H1 (cell line): Measurements from ENCODE around the gene RERG. TPM values are rescaled to one million over a fixed set of nuclear protein-coding genes. Genes with fewer than 3 reads are reported as not detected.

Experiments
- CTCF ChIA-PET: fragments of 300-600 bp; sonication (Branson Sonifier 250); formaldehyde crosslinking; loops from one replicate; lab custom pipeline; 2021; ENCODE audit not compliant: partially characterized antibody; lab: Charles Lee
- POLR2A ChIA-PET: fragments of 300-600 bp; sonication (Branson Sonifier 250); formaldehyde crosslinking; loops from one replicate; lab custom pipeline; 2021; ENCODE audit warnings: inconsistent platforms; ENCODE audit not compliant: partially characterized antibody; lab: Charles Lee
- DNase-seq, 2 experiments: peaks; one replicate each; pipeline versions ENCODE4 v3.0.0 to v3.0.0-alpha.2; 2010 to 2022; ENCODE audit warnings: low spot score in 2 of 2, low read depth in 1 of 2, mixed read lengths in 1 of 2
- FAIRE-seq: peaks from 2 replicates; lab custom pipeline; 2011; peaks lifted over from hg19 to GRCh38; lab: Jason Lieb, UNC
- H2AFZ ChIP-seq: 2 replicates; pipeline ENCODE4 v1.8.1; 2012; ENCODE audit warnings: low read length, inconsistent platforms
- H2AK5ac ChIP-seq: 2 replicates; pipeline ENCODE4 v1.6.1; 2013; ENCODE audit warnings: low read depth, low read length
- H2BK120ac ChIP-seq: replicated peaks from 2 replicates; pipeline ENCODE3; 2013; ENCODE audit warnings: low read depth, low read length, inconsistent platforms
- H2BK12ac ChIP-seq: 2 replicates; pipeline ENCODE4 v1.6.1; 2013; ENCODE audit warnings: low read depth, low read length
- H2BK15ac ChIP-seq: 2 replicates; pipeline ENCODE4 v1.6.1; 2013; ENCODE audit warnings: low read length
- H2BK20ac ChIP-seq: 2 replicates; pipeline ENCODE4 v1.6.1; 2013; ENCODE audit warnings: low read length
- H2BK5ac ChIP-seq: 2 replicates; pipeline ENCODE4 v1.6.1; 2013; ENCODE audit warnings: low read depth, low read length
- H3K14ac ChIP-seq: 2 replicates; pipeline ENCODE4 v1.6.1; 2013; ENCODE audit warnings: inconsistent platforms; ENCODE audit not compliant: insufficient read length
- H3K18ac ChIP-seq: 2 replicates; pipeline ENCODE4 v1.6.1; 2013; ENCODE audit warnings: low read length; ENCODE audit errors: extremely low read depth
- H3K23ac ChIP-seq: 2 replicates; pipeline ENCODE4 v1.6.1; 2013; ENCODE audit warnings: inconsistent platforms; ENCODE audit not compliant: insufficient read length
- H3K23me2 ChIP-seq: 2 replicates; pipeline ENCODE4 v1.6.1; 2013; ENCODE audit warnings: low read depth, low read length
- H3K27ac ChIP-seq: 2 replicates; pipeline ENCODE4 v1.6.1; 2011; ENCODE audit warnings: low read depth, low read length, inconsistent platforms
- H3K27me3 ChIP-seq, 4 experiments: replicated peaks in 1 of 4; 1 replicate in 1 of 4; 2 replicates in 3 of 4; pipeline versions ENCODE4 v1.6.1 to v1.8.1; 2011 to 2013; ENCODE audit warnings: low read length in 3 of 4, mild to moderate bottlenecking in 3 of 4, inconsistent platforms in 2 of 4, mixed read lengths in 2 of 4, moderate library complexity in 1 of 4; ENCODE audit not compliant: control insufficient read depth in 3 of 4, insufficient read depth in 3 of 4; ENCODE audit errors: extremely low read depth in 1 of 4
- H3K36me3 ChIP-seq, 4 experiments: 2 replicates each; pipeline versions ENCODE4 v1.6.1 to v1.8.1; 2011 to 2013; ENCODE audit warnings: mild to moderate bottlenecking in 4 of 4, low read length in 3 of 4, moderate library complexity in 2 of 4, control low read depth in 1 of 4, inconsistent platforms in 1 of 4; ENCODE audit not compliant: insufficient read depth in 4 of 4, control insufficient read depth in 2 of 4
- H3K4ac ChIP-seq: replicated peaks from 2 replicates; pipeline ENCODE3; 2013; ENCODE audit warnings: low read length, low read depth, mixed read lengths, inconsistent platforms; ENCODE audit not compliant: insufficient read length
- H3K4me1 ChIP-seq, 4 experiments: replicated peaks in 1 of 4; 1 replicate in 1 of 4; 2 replicates in 3 of 4; pipeline versions ENCODE4 v1.6.1 to v1.8.1; 2011 to 2013; ENCODE audit warnings: low read length in 3 of 4, inconsistent platforms in 2 of 4, mixed read lengths in 1 of 4; ENCODE audit not compliant: insufficient read depth in 4 of 4, control insufficient read depth in 3 of 4
- H3K4me2 ChIP-seq, 2 experiments: 2 replicates each; pipeline versions ENCODE4 v1.6.1 to v1.8.1; 2011 to 2013; ENCODE audit warnings: low read depth in 2 of 2, low read length in 2 of 2, control low read depth in 1 of 2, inconsistent platforms in 1 of 2, mild to moderate bottlenecking in 1 of 2; ENCODE audit not compliant: insufficient read depth in 1 of 2
- H3K4me3 ChIP-seq, 4 experiments: fragments of 200-600, 300-600 bp in 1 of 4; sonication (generic), shearing (Covaris generic), sonication (Bioruptor Twin) in 1 of 4; 2 replicates each; pipeline versions ENCODE4 v1.5.1 to v1.8.1; 2011 to 2016; ENCODE audit warnings: low read length in 4 of 4, low read depth in 3 of 4, control low read depth in 2 of 4, inconsistent platforms in 2 of 4, mild to moderate bottlenecking in 2 of 4, mixed read lengths in 1 of 4, moderate library complexity in 1 of 4; ENCODE audit not compliant: insufficient read depth in 2 of 4; ENCODE audit errors: extremely low read depth in 1 of 4
- H3K56ac ChIP-seq: replicated peaks from 2 replicates; pipeline ENCODE3; 2013; ENCODE audit warnings: low read depth, mild to moderate bottlenecking, mixed read lengths, low read length, inconsistent platforms; ENCODE audit not compliant: insufficient read length
- H3K79me1 ChIP-seq: 2 replicates; pipeline ENCODE4 v1.6.1; 2013; ENCODE audit warnings: low read depth, low read length, control low read depth
- H3K79me2 ChIP-seq, 2 experiments: 2 replicates each; pipeline versions ENCODE4 v1.6.1 to v1.8.1; 2012 to 2013; ENCODE audit warnings: low read length in 2 of 2, mild to moderate bottlenecking in 2 of 2, inconsistent platforms in 1 of 2; ENCODE audit not compliant: insufficient read depth in 2 of 2, control insufficient read depth in 1 of 2
- H3K9ac ChIP-seq, 4 experiments: replicated peaks in 1 of 4; 1 replicate in 1 of 4; 2 replicates in 3 of 4; pipeline versions ENCODE4 v1.6.1 to v1.8.1; 2011 to 2013; ENCODE audit warnings: low read depth in 3 of 4, low read length in 3 of 4, control low read depth in 2 of 4, mild to moderate bottlenecking in 2 of 4, moderate library complexity in 2 of 4, inconsistent platforms in 1 of 4; ENCODE audit errors: extremely low read depth in 1 of 4
- H3K9me3 ChIP-seq, 2 experiments: 2 replicates each; pipeline versions ENCODE4 v1.6.1 to v1.8.1; 2012 to 2013; ENCODE audit warnings: mild to moderate bottlenecking in 2 of 2, moderate library complexity in 2 of 2, control low read depth in 1 of 2, inconsistent platforms in 1 of 2, low read depth in 1 of 2, low read length in 1 of 2, mixed read lengths in 1 of 2; ENCODE audit not compliant: insufficient read depth in 2 of 2
- H4K20me1 ChIP-seq, 2 experiments: replicated peaks in 1 of 2; 2 replicates each; pipeline versions ENCODE3 to v1.8.1; 2011 to 2013; ENCODE audit warnings: inconsistent platforms in 2 of 2, low read length in 2 of 2, mild to moderate bottlenecking in 1 of 2; ENCODE audit not compliant: insufficient read depth in 2 of 2, control insufficient read depth in 1 of 2
- H4K5ac ChIP-seq: 2 replicates; pipeline ENCODE4 v1.6.1; 2013; ENCODE audit warnings: low read length, low read depth, mixed read lengths, inconsistent platforms; ENCODE audit not compliant: insufficient read length
- H4K8ac ChIP-seq: 2 replicates; pipeline ENCODE4 v1.8.0; 2013; ENCODE audit warnings: mild to moderate bottlenecking, moderate library complexity, low read length, inconsistent platforms; ENCODE audit not compliant: insufficient read depth; ENCODE audit errors: extremely low read depth
- H4K91ac ChIP-seq: replicated peaks from 2 replicates; pipeline ENCODE3; 2013; ENCODE audit warnings: low read length, mixed read lengths, inconsistent platforms; ENCODE audit not compliant: insufficient read length
- BCL11A ChIP-seq, 2 experiments: IDR thresholded peaks; one replicate each; pipeline ENCODE4 v1.6.1; 2011; ENCODE audit warnings: low read depth in 2 of 2, low read length in 2 of 2, mild to moderate bottlenecking in 2 of 2
- CEBPB ChIP-seq: IDR thresholded peaks from 2 replicates; pipeline ENCODE4 v1.6.1; 2012; ENCODE audit warnings: low read depth, low read length
- POLR2A ChIP-seq, 2 experiments: IDR thresholded peaks; 1 replicate in 1 of 2; 2 replicates in 1 of 2; pipeline ENCODE4 v1.6.1; 2011; ENCODE audit warnings: low read depth in 2 of 2, low read length in 2 of 2, mild to moderate bottlenecking in 2 of 2; ENCODE audit errors: control extremely low read depth in 1 of 2
- TAF1 ChIP-seq: IDR thresholded peaks from 2 replicates; pipeline ENCODE4 v1.6.1; 2011; ENCODE audit warnings: mild to moderate bottlenecking, low read depth, low read length
- WGBS, 2 experiments: shearing (Covaris generic) in 1 of 2; methylation state at CpG; one replicate each; pipeline versions ENCODE4 v1.1.6 to v1.1.7; 2013 to 2015; ENCODE audit warnings: low lambda C conversion rate in 2 of 2, mixed read lengths in 2 of 2, inconsistent platforms in 1 of 2, low coverage in 1 of 2, missing lambda C conversion rate in 1 of 2; ENCODE audit not compliant: insufficient replicate concordance in 2 of 2, insufficient coverage in 1 of 2, insufficient read length in 1 of 2; ENCODE audit errors: extremely low coverage in 1 of 2, missing lambda C conversion rate in 1 of 2; 5-methylcytosine and 5-hydroxymethylcytosine counted together
- polyA plus RNA-seq, 7 experiments: library from polyadenylated mRNA; depleted of rRNA in 3 of 7; stranded (reverse) in 5 of 7; unstranded in 2 of 7; fragments of >200 nt in 5 of 7; fragments of 200-250 nt in 2 of 7; gene quantifications; 1 replicate in 5 of 7; 2 replicates in 1 of 7; 4 replicates in 1 of 7; pipeline versions ENCODE4 v1.2.1 to v1.2.3, GENCODE V29; 2011 to 2013; ENCODE audit warnings: missing spikeins in 2 of 7, mixed read lengths in 2 of 7
- total RNA-seq: library from RNA; stranded (reverse); fragmentation: NEBNext Ultra II Directional; extraction: Animal tissue kit (Norgen Biotek cat#: 25700); gene quantifications from 2 replicates; pipeline ENCODE4 v1.2.1, GENCODE V29; 2021
- TF ChIP-seq, protein P1 (sequence below), 3 experiments: IDR thresholded peaks; 1 replicate in 2 of 3; 2 replicates in 1 of 3; pipeline versions ENCODE4 v1.5.1 to v1.6.1; 2011; ENCODE audit warnings: low read length in 3 of 3, mild to moderate bottlenecking in 3 of 3, inconsistent platforms in 2 of 3, low read depth in 1 of 3, moderate library complexity in 1 of 3; ENCODE audit not compliant: insufficient read depth in 1 of 3; ENCODE audit errors: control extremely low read depth in 1 of 3
- TF ChIP-seq, protein P2 (sequence below): IDR thresholded peaks from 2 replicates; pipeline ENCODE4 v1.6.1; 2012; ENCODE audit warnings: inconsistent platforms

Gene RERG
- total and polyA plus RNA-seq, 2 of the 8 experiments (the other 6 are each of a cell fraction or from before 2014, with no cell fraction given), result 0.12 to 0.86 TPM

DNA sequence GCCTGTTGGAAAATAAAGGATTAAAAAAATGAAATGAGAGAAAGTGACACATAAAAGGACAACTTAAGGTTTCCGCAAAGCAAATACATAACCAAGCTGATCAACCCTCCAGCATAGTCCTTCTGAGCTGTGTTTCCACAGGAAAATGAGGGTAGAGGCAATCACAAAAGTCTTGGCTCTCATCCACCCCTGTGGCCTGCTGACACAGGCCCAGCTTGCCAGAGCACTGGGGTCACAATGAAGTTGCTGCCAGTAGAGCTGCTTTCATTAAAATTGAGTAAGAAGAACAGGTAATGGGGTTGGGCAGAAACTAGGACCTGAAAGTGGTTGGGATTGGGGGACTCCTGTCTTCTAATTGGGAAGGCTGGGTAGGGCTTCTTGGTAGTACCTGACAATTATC, 65.9 kb downstream of the RERG start:
- WGBS, 2 experiments, result 93% methylated on average over 1 of the region's 1 CpG; no CpG with 5 or more reads in 1 of the 2 experiments
- no peak overlapping the region for H3K56ac ChIP-seq
- no peak overlapping the region for H2BK12ac ChIP-seq
- no peaks in the 10 kb centered on the region for H3K27me3 ChIP-seq
- no peak overlapping the region for H3K9ac ChIP-seq
- no peaks in the 10 kb centered on the region for H3K79me2 ChIP-seq
- no peak overlapping the region for H3K4ac ChIP-seq
- TF ChIP-seq, protein P1, sequence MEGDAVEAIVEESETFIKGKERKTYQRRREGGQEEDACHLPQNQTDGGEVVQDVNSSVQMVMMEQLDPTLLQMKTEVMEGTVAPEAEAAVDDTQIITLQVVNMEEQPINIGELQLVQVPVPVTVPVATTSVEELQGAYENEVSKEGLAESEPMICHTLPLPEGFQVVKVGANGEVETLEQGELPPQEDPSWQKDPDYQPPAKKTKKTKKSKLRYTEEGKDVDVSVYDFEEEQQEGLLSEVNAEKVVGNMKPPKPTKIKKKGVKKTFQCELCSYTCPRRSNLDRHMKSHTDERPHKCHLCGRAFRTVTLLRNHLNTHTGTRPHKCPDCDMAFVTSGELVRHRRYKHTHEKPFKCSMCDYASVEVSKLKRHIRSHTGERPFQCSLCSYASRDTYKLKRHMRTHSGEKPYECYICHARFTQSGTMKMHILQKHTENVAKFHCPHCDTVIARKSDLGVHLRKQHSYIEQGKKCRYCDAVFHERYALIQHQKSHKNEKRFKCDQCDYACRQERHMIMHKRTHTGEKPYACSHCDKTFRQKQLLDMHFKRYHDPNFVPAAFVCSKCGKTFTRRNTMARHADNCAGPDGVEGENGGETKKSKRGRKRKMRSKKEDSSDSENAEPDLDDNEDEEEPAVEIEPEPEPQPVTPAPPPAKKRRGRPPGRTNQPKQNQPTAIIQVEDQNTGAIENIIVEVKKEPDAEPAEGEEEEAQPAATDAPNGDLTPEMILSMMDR (IDR thresholded peaks at IDR 0.05; ENCODE audit: control extremely low read depth in 1 of 3, insufficient read depth in 1 of 3, low read depth in 1 of 3, low read length in 3 of 3), result no peak
- TF ChIP-seq CEBPB (no peak), TAF1 (no peak), BCL11A (IDR thresholded peaks at IDR 0.05; ENCODE audit: low read depth in 2 of 2, low read length in 2 of 2) (no peak), POLR2A (IDR thresholded peaks at IDR 0.05; ENCODE audit: control extremely low read depth in 1 of 2, low read depth in 2 of 2, low read length in 2 of 2) (no peak)
- TF ChIP-seq, protein P2, sequence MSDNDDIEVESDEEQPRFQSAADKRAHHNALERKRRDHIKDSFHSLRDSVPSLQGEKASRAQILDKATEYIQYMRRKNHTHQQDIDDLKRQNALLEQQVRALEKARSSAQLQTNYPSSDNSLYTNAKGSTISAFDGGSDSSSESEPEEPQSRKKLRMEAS, result no peak
- no peak overlapping the region for H3K4me2 ChIP-seq
- FAIRE-seq (no peak), DNase-seq (no peak)
- H3K27ac ChIP-seq, result no peak overlapping the region
- H4K91ac ChIP-seq, result no peak overlapping the region
- no peaks in the 10 kb centered on the region for H3K4me1 ChIP-seq
- no peak overlapping the region for H2BK5ac ChIP-seq
- H2AK5ac ChIP-seq, result no peak overlapping the region
- H3K79me1 ChIP-seq, result no peaks in the 10 kb centered on the region
- H2AFZ ChIP-seq, result peak overlapping the region; percentile 37; the same call in 1 of the 2 replicates
- no peak overlapping the region for H2BK15ac ChIP-seq
- no peak overlapping the region for H3K23ac ChIP-seq
- no peaks in the 10 kb centered on the region for H3K23me2 ChIP-seq
- no peak overlapping the region for H2BK120ac ChIP-seq
- H3K9me3 ChIP-seq, result no peaks in the 10 kb centered on the region
- POLR2A ChIA-PET, result no interaction called here
- no peak overlapping the region for H3K4me3 ChIP-seq
- no peak overlapping the region for H2BK20ac ChIP-seq
- no peak overlapping the region for H3K18ac ChIP-seq
- no peak overlapping the region for H4K8ac ChIP-seq
- CTCF ChIA-PET, result interaction anchor here (0.6 to 4.4 kb wide), 10 partner anchors 9 to 345 kb away, joined by 3 to 40 read pairs (median 3); partner anchors contain the start of gene RERG
- H3K36me3 ChIP-seq, result no peaks in the 10 kb centered on the region
- no peak overlapping the region for H4K5ac ChIP-seq
- H4K20me1 ChIP-seq, result no peaks in the 10 kb centered on the region
- no peak overlapping the region for H3K14ac ChIP-seq
